MM.1S (cell line): ENCODE measurements around the gene SFRP5.

Experiments used
- DNase-seq: peaks from one replicate; pipeline ENCODE4 v3.0.0-alpha.2; 2015
- H2AFZ ChIP-seq: fragments of 300-600 bp; sonication (generic); 2 replicates; pipeline ENCODE4 v1.6.0; 2016; ENCODE audit warnings: antibody characterized with exemption, low read length
- H3F3A ChIP-seq: fragments of 300-600 bp; sonication (generic); 2 replicates; pipeline ENCODE4 v1.6.1; 2016; ENCODE audit warnings: mild to moderate bottlenecking, antibody characterized with exemption, low read length, moderate library complexity, mixed read lengths; ENCODE audit not compliant: insufficient read depth
- H3K27ac ChIP-seq: fragments of 300-600 bp; sonication (generic); 2 replicates; pipeline ENCODE4 v1.5.1; 2016; ENCODE audit warnings: mild to moderate bottlenecking, low read length
- H3K27me3 ChIP-seq: fragments of 300-600 bp; sonication (generic); replicated peaks from 2 replicates; pipeline ENCODE4 v1.6.0; 2016; ENCODE audit warnings: low read length; ENCODE audit not compliant: insufficient read depth
- H3K36me3 ChIP-seq: fragments of 300-600 bp; sonication (generic); replicated peaks from 2 replicates; pipeline ENCODE4 v1.6.1; 2016; ENCODE audit warnings: mild to moderate bottlenecking, low read length, mixed read lengths; ENCODE audit not compliant: insufficient read depth
- H3K4me1 ChIP-seq: fragments of 300-600 bp; sonication (generic); 2 replicates; pipeline ENCODE4 v1.6.1; 2016; ENCODE audit warnings: low read length, mixed read lengths
- H3K4me2 ChIP-seq: fragments of 300-600 bp; sonication (generic); 2 replicates; pipeline ENCODE4 v1.6.0; 2016; ENCODE audit warnings: low read depth, low read length
- H3K4me3 ChIP-seq: fragments of 300-600 bp; sonication (generic); 2 replicates; pipeline ENCODE4 v1.5.1; 2016; ENCODE audit warnings: low read length, mixed read lengths
- H3K79me2 ChIP-seq: fragments of 300-600 bp; sonication (generic); 2 replicates; pipeline ENCODE4 v1.6.1; 2016; ENCODE audit warnings: mixed run types, low read length, mixed read lengths
- H3K9ac ChIP-seq: fragments of 300-600 bp; sonication (generic); 2 replicates; pipeline ENCODE4 v1.6.1; 2016; ENCODE audit warnings: low read length, mixed read lengths
- H3K9me2 ChIP-seq: fragments of 300-600 bp; sonication (generic); replicated peaks from 2 replicates; pipeline ENCODE4 v1.6.1; 2016; ENCODE audit warnings: mild to moderate bottlenecking, low read length, mixed read lengths; ENCODE audit not compliant: insufficient read depth
- H3K9me3 ChIP-seq: fragments of 300-600 bp; sonication (generic); replicated peaks from 2 replicates; pipeline ENCODE4 v1.6.1; 2016; ENCODE audit warnings: mild to moderate bottlenecking, low read length, mixed read lengths; ENCODE audit not compliant: insufficient read depth
- H4K20me1 ChIP-seq: fragments of 300-600 bp; sonication (generic); 2 replicates; pipeline ENCODE4 v1.6.1; 2016; ENCODE audit warnings: mild to moderate bottlenecking, low read length, moderate library complexity, mixed read lengths; ENCODE audit not compliant: insufficient read depth
- EZH2 ChIP-seq: fragments of 300-600 bp; sonication (generic); optimal IDR thresholded peaks from 2 replicates; pipeline ENCODE3; 2017; ENCODE audit warnings: low read depth, mild to moderate bottlenecking, antibody characterized with exemption, low read length, mixed read lengths
- EZH2phosphoT487 ChIP-seq: fragments of 300-600 bp; sonication (generic); IDR thresholded peaks from 2 replicates; pipeline ENCODE4 v1.6.1; 2018; ENCODE audit warnings: antibody characterized with exemption, low read length
- TF ChIP-seq, protein P1 (sequence below): fragments of 300-600 bp; sonication (generic); IDR thresholded peaks from 2 replicates; pipeline ENCODE4 v1.5.1; 2016; ENCODE audit warnings: antibody characterized with exemption, low read length, mixed read lengths

SFRP5 gene

DNA sequence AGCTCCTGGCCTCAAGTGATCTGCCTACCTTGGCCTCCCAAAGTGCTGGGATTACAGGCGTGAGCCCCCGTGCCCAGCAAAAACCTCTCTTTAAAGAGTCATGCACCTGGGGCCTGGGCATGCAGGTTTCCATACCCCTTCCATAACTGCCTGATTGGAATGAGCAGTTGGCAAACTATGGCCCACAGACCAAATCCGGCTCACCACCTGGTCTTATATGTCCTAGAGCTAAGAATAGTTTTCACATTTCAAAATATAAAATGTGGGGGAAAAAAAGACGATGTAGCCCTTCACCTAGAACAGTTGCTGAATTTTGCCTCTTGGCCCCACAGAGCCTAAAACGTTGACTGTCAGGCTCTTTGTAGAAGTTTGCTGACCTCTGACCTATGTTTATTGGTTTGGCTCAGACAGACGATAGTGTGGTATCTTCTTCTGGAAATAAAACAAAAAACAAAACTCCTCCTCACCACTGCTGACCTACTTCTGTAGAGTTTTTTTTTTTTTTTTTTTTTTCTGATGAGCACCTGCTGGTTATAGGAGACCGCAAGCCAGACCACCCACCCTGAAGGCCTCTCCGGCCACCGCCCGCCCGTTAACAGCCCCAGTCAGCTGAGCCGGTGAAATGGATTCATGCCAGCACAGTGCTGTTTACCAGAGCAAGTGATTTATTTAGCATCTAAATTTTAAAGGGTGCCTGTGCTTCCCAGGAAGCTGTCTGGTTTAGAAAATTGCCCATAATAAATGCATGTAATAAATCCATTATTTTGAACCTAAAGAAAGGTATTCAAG, 33.5 kb upstream of the SFRP5 start:
- H3K79me2 ChIP-seq: no peaks in the 10 kb centered on the region
- no peak overlapping the region for H2AFZ ChIP-seq
- DNase-seq: no peak
- no peak overlapping the region for H3K4me2 ChIP-seq
- H3K27me3 ChIP-seq: no peaks in the 10 kb centered on the region
- H4K20me1 ChIP-seq: no peaks in the 10 kb centered on the region
- no peaks in the 10 kb centered on the region for H3K9me3 ChIP-seq
- H3K9ac ChIP-seq: no peak overlapping the region
- H3K36me3 ChIP-seq: no peaks in the 10 kb centered on the region
- no peaks in the 10 kb centered on the region for H3K9me2 ChIP-seq
- no peaks in the 10 kb centered on the region for H3F3A ChIP-seq
- H3K4me3 ChIP-seq: no peak overlapping the region
- TF ChIP-seq EZH2: no peak
- no peak for TF ChIP-seq EZH2phosphoT487
- TF ChIP-seq, protein P1, sequence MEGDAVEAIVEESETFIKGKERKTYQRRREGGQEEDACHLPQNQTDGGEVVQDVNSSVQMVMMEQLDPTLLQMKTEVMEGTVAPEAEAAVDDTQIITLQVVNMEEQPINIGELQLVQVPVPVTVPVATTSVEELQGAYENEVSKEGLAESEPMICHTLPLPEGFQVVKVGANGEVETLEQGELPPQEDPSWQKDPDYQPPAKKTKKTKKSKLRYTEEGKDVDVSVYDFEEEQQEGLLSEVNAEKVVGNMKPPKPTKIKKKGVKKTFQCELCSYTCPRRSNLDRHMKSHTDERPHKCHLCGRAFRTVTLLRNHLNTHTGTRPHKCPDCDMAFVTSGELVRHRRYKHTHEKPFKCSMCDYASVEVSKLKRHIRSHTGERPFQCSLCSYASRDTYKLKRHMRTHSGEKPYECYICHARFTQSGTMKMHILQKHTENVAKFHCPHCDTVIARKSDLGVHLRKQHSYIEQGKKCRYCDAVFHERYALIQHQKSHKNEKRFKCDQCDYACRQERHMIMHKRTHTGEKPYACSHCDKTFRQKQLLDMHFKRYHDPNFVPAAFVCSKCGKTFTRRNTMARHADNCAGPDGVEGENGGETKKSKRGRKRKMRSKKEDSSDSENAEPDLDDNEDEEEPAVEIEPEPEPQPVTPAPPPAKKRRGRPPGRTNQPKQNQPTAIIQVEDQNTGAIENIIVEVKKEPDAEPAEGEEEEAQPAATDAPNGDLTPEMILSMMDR: no peak
- no peaks in the 10 kb centered on the region for H3K4me1 ChIP-seq
- no peak overlapping the region for H3K27ac ChIP-seq

DNA sequence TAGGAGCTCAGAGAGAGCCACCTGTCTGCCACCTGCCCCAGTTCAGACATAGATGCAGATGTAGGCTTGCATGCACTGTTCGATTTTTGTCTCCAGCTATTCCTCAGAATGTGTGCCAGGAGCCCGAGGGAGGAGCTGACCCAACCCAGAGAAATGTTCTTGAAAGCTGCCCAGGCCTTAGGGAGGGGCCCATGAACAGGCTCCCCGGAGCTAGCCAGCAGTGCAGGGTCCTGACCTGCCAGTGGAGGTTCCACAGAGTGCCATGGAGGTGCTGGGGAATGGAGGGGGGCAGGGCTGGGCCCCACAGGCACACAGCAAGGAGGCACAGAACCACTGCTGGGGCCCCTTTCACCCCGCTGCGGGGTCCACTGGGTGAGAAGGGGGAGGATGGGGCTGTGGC, 29.6 kb upstream of the SFRP5 start:
- Histone ChIP-seq H3K27ac (no peak overlapping the region), H3K9me3 (no peaks in the 10 kb centered on the region), H3K79me2 (no peaks in the 10 kb centered on the region), H3F3A (no peaks in the 10 kb centered on the region), H3K4me3 (no peak overlapping the region), H3K36me3 (no peaks in the 10 kb centered on the region), H3K9me2 (no peaks in the 10 kb centered on the region), H4K20me1 (no peaks in the 10 kb centered on the region), H3K27me3 (no peaks in the 10 kb centered on the region), H3K4me1 (peaks cover 3% of the 10 kb centered on the region; the same call in 1 of the 2 replicates), H3K4me2 (no peak overlapping the region), H3K9ac (no peak overlapping the region), H2AFZ (no peak overlapping the region)
- DNase-seq: no peak
- TF ChIP-seq, protein P1: no peak
- TF ChIP-seq EZH2phosphoT487: no peak
- TF ChIP-seq EZH2: no peak

DNA sequence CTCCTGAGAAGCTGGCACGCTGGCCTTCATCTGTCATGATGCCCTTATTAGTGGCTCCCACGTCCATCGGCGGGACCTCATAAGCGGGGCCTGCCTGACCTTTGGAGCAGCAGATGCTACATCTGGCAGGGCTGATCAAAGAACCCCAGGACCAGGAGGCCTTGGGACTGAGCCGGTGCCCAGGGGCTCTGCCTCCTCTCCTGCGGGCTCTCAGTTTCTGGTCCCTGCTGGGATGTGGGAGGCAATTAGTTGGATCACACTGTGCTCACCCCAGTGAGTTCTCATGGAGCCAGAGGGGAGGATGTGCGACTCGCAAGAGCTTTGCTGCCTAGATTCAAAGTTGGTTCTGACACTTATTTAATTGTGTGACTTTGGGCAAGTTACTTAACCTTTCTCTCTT, 28.7 kb upstream of the SFRP5 start:
- H3K4me1 ChIP-seq: peaks cover 3% of the 10 kb centered on the region; the same call in 1 of the 2 replicates
- no peaks in the 10 kb centered on the region for H3K79me2 ChIP-seq
- no peaks in the 10 kb centered on the region for H3K27me3 ChIP-seq
- TF ChIP-seq, protein P1: no peak
- TF ChIP-seq EZH2phosphoT487 (no peak), EZH2 (no peak)
- no peak overlapping the region for H3K9ac ChIP-seq
- no peak overlapping the region for H3K27ac ChIP-seq
- H3K4me2 ChIP-seq: no peak overlapping the region
- H4K20me1 ChIP-seq: no peaks in the 10 kb centered on the region
- no peak overlapping the region for H2AFZ ChIP-seq
- no peaks in the 10 kb centered on the region for H3K36me3 ChIP-seq
- H3K4me3 ChIP-seq: no peak overlapping the region
- no peaks in the 10 kb centered on the region for H3K9me2 ChIP-seq
- no peak for DNase-seq
- no peaks in the 10 kb centered on the region for H3K9me3 ChIP-seq
- H3F3A ChIP-seq: no peaks in the 10 kb centered on the region
